K562 (cell line): Measurements from ENCODE around the gene HHIPL2. TPM values are rescaled to one million over a fixed set of nuclear protein-coding genes. Genes with fewer than 3 reads are reported as not detected.
A peak's percentile ranks its signal among the peaks of the same experiment; 100 is the strongest.

Experiments used
- ATAC-seq: fragments of 200-7000 bp; cut with Tn5 transposase; 3 replicates; pipeline ENCODE4 v1.9.1; 2020; ENCODE audit warnings: moderate library complexity
- BruUV-seq: library from RNA; stranded (reverse); fragments of 400-500 nt; replicated peaks from 2 replicates; lab custom pipeline; 2021; lab: Mats Ljungman, UMichigan
- CTCF ChIA-PET: fragments of 300-600 bp; formaldehyde crosslinking; extraction: SDS; loops from one replicate; lab custom pipeline; 2021; ENCODE audit warnings: low intra/inter-chr PET ratio; lab: Yijun Ruan, JAX
- POLR2A ChIA-PET: fragments of 300-600, 350-650 bp; sonication (Branson Sonifier 250); formaldehyde crosslinking; extraction: SDS; loops from one replicate; lab custom pipeline; 2021; ENCODE audit warnings: antibody characterized with exemption, inconsistent platforms; lab: Yijun Ruan, JAX
- DNase-seq, 4 experiments: peaks; one replicate each; pipeline versions ENCODE4 v3.0.0 to v3.0.0-alpha.2; 2011 to 2018; ENCODE audit warnings: low spot score in 3 of 4, mixed read lengths in 3 of 4; ENCODE audit errors: extremely low read depth in 1 of 4
- FAIRE-seq: peaks from 2 replicates; lab custom pipeline; 2011; peaks lifted over from hg19 to GRCh38; lab: Jason Lieb, UNC
- H2AFZ ChIP-seq: 2 replicates; pipeline ENCODE4 v1.6.0; 2011; ENCODE audit warnings: low read depth, low read length, control low read depth, inconsistent platforms
- H3K27ac ChIP-seq: fragments of 200-600 bp; 3 replicates; pipeline ENCODE4 v1.8.0; 2011; ENCODE audit warnings: low read depth, mild to moderate bottlenecking, control low read depth, inconsistent platforms, low read length, moderate library complexity, mixed read lengths; ENCODE audit errors: extremely low read depth
- H3K27me3 ChIP-seq, 2 experiments: fragments of 300-600 bp in 1 of 2; 2 replicates in 1 of 2; 3 replicates in 1 of 2; pipeline versions ENCODE4 v1.6.0 to v1.8.0; 2011; ENCODE audit warnings: inconsistent platforms in 2 of 2, low read length in 2 of 2, mild to moderate bottlenecking in 1 of 2, mixed read lengths in 1 of 2, moderate library complexity in 1 of 2; ENCODE audit not compliant: control insufficient read depth in 2 of 2, insufficient read depth in 2 of 2
- H3K36me3 ChIP-seq: fragments of 300-600 bp; 3 replicates; pipeline ENCODE4 v1.8.0; 2011; ENCODE audit warnings: mild to moderate bottlenecking, low read length, inconsistent platforms; ENCODE audit not compliant: control insufficient read depth, insufficient read depth
- H3K4me1 ChIP-seq, 2 experiments: fragments of 200-600 bp in 1 of 2; replicated peaks in 1 of 2; 2 replicates in 1 of 2; 3 replicates in 1 of 2; pipeline versions ENCODE4 v1.5.1 to v1.8.0; 2011; ENCODE audit warnings: inconsistent platforms in 2 of 2, low read length in 2 of 2, mild to moderate bottlenecking in 1 of 2, mixed read lengths in 1 of 2, moderate library complexity in 1 of 2; ENCODE audit not compliant: control insufficient read depth in 2 of 2, insufficient read depth in 2 of 2
- H3K4me2 ChIP-seq: 2 replicates; pipeline ENCODE4 v1.6.1; 2011; ENCODE audit warnings: low read length, control low read depth, inconsistent platforms, mixed read lengths; ENCODE audit not compliant: insufficient read depth
- H3K4me3 ChIP-seq: fragments of 200-600 bp; sonication (generic), shearing (Covaris generic); 2 replicates; pipeline ENCODE4 v1.5.1; 2016; ENCODE audit warnings: control low read depth, inconsistent platforms
- H3K79me2 ChIP-seq: fragments of 200-600 bp; 3 replicates; pipeline ENCODE4 v1.8.0; 2011; ENCODE audit warnings: low read length, inconsistent platforms; ENCODE audit not compliant: control insufficient read depth, insufficient read depth
- H3K9ac ChIP-seq, 2 experiments: 2 replicates each; pipeline versions ENCODE4 v1.6.0 to v1.6.1; 2011; ENCODE audit warnings: low read depth in 2 of 2, low read length in 2 of 2, control low read depth in 1 of 2, inconsistent platforms in 1 of 2, mild to moderate bottlenecking in 1 of 2, mixed read lengths in 1 of 2; ENCODE audit not compliant: insufficient read depth in 1 of 2
- H3K9me1 ChIP-seq: one replicate; pipeline ENCODE4 v1.6.0; 2011; ENCODE audit warnings: inconsistent platforms, mild to moderate bottlenecking, low read length, moderate library complexity; ENCODE audit not compliant: control insufficient read depth, insufficient read depth
- H3K9me3 ChIP-seq: replicated peaks from 2 replicates; pipeline ENCODE4 v1.5.1; 2011; ENCODE audit warnings: low read depth, low read length, inconsistent platforms; ENCODE audit not compliant: control insufficient read depth, insufficient read depth
- H4K20me1 ChIP-seq: replicated peaks from 2 replicates; pipeline ENCODE4 v1.6.1; 2011; ENCODE audit warnings: low read length, inconsistent platforms, mixed read lengths; ENCODE audit not compliant: control insufficient read depth, insufficient read depth
- WGBS: fragments of 100-300 bp; shearing (Covaris generic); methylation state at CpG from one replicate; pipeline ENCODE4 v1.1.6; 2016; ENCODE audit warnings: low coverage, mixed read lengths; ENCODE audit not compliant: insufficient coverage; ENCODE audit errors: missing lambda C conversion rate; 5-methylcytosine and 5-hydroxymethylcytosine counted together
- in situ Hi-C: fragments of 300-500 bp; cut with MboI; formaldehyde crosslinking; loops from 4 replicates; pipeline ENCODE4 v1.15.0; 2018; ENCODE audit warnings: inconsistent platforms, mixed read lengths
- intact Hi-C: fragments of 100-400 bp; cut with micrococcal nuclease; formaldehyde crosslinking; loops from 2 replicates; pipeline ENCODE4 v1.14.2; 2022
- polyA plus RNA-seq, 8 experiments: library from polyadenylated mRNA; depleted of rRNA in 4 of 8; stranded (reverse) in 5 of 8; unstranded in 3 of 8; fragments of >200 nt; fragmentation: Nextera tagmentation in 2 of 8; fragmentation: Illumina TruSeq in 1 of 8; extraction: Ambion mirVana in 2 of 8; extraction: Trizol in 1 of 8; gene quantifications; 2 replicates each; pipeline versions ENCODE4 v1.2.1 to v1.2.3, GENCODE V29; 2011 to 2014; ENCODE audit warnings: inconsistent platforms in 1 of 8, missing spikeins in 1 of 8
- total RNA-seq, 7 experiments: library from RNA; depleted of rRNA in 6 of 7; stranded (reverse); fragments of >200 nt in 6 of 7; fragmentation: Illumina TruSeq in 2 of 7; extraction: Trizol in 2 of 7; gene quantifications; 2 replicates each; pipeline versions ENCODE4 v1.2.1 to v1.2.3, GENCODE V29; 2011 to 2021; ENCODE audit warnings: low replicate concordance in 1 of 7
- TF ChIP-seq, protein P1 (sequence below), 2 experiments: fragments of 450-650 bp in 1 of 2; sonication (generic) in 1 of 2; formaldehyde crosslinking in 1 of 2; IDR thresholded peaks in 1 of 2; conservative IDR thresholded peaks in 1 of 2; 2 replicates each; pipeline versions ENCODE4 v1.6.1 to v1.8.1; 2016 to 2023; ENCODE audit warnings: mild to moderate bottlenecking in 2 of 2, moderate library complexity in 2 of 2, inconsistent platforms in 1 of 2, missing genetic modification reagents in 1 of 2

The HHIPL2 gene
- total and polyA plus RNA-seq, 9 of the 15 experiments (the other 6 are each of a cell fraction or from before 2014, with no cell fraction given), result 0.05 to 0.60 (median 0.20) TPM; not detected in 1

DNA sequence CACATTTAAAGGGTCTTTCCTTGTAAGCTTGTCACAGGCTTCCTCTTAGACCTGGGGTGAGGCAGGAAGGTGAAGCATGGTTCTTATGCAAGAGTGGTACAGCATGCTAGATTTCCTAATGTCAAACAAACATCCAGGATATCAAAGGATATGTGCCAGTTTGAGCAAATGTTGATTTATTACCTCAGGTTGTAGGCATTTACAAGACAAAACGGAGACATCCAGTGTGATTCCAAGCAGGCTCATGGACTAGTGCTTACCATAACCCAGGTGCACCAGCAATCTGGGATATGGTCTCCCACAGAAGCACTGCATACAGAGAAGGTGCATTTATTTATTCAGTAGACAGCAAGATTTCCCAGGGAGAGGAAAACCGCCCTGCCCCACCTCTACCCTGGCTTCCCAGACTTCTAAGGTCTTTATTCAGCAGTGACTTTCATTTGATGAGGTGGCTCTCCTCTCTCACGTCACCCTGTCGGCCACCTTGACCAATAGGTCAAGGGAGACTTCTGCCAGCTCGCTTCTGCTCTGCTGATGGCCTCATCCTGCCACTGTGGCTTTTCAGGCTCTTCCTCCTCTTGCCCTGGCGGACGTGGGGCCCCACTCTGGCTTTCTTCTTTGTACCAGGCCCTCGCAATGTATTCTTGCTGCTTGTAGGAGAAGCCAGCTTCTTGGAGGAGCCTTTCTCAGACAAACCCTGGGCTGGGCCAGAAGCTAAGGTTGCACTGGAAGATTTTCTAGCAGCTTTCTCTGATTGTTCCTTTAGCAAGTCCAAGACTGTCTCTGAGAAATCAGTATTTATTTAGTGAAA is 25.6 kb downstream of the HHIPL2 start:
- H3K4me1 ChIP-seq, result no peaks in the 10 kb centered on the region; a peak in 1 of 5 replicates
- intact Hi-C loops (no loop called here), in situ Hi-C loops (no loop called here)
- H2AFZ ChIP-seq, result no peak overlapping the region
- H4K20me1 ChIP-seq, result no peaks in the 10 kb centered on the region
- CTCF ChIA-PET, result no interaction called here
- H3K79me2 ChIP-seq, result no peaks in the 10 kb centered on the region
- FAIRE-seq, result no peak
- H3K27ac ChIP-seq, result no peak overlapping the region
- no peak overlapping the region for H3K4me3 ChIP-seq
- no peaks in the 10 kb centered on the region for H3K36me3 ChIP-seq
- H3K27me3 ChIP-seq, result peaks cover 21 to 29% of the 10 kb centered on the region in 2 experiments; a peak in 4 of 5 replicates
- H3K9ac ChIP-seq, result no peak overlapping the region
- no TSS peak for BruUV-seq
- no peaks in the 10 kb centered on the region for H3K9me1 ChIP-seq
- ATAC-seq, result no peak; the same call in 2 of the 3 replicates
- H3K9me3 ChIP-seq, result no peaks in the 10 kb centered on the region
- DNase-seq, result peak in 1 of 4 experiments; percentile 1
- TF ChIP-seq, protein P1, sequence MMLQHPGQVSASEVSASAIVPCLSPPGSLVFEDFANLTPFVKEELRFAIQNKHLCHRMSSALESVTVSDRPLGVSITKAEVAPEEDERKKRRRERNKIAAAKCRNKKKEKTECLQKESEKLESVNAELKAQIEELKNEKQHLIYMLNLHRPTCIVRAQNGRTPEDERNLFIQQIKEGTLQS (IDR thresholded peaks at IDR 0.05), result no peak
- TF ChIP-seq, protein P1 (CRISPR knock-in tag; conservative IDR thresholded peaks at IDR 0.05), result no peak
- TF ChIP-seq, all 486 proteins: peak for 0
- H3K4me2 ChIP-seq, result no peak overlapping the region
- POLR2A ChIA-PET, result interaction anchor here (0.6 kb wide), 1 partner anchor 159 kb away, joined by 3 read pairs; no protein-coding TSS in a partner anchor
- WGBS, result 4% methylated on average over 8 of the region's 8 CpGs
